SU-DHL-6 (cell line): ENCODE data around the gene DYNLT3.

ENCODE experiments used
- EZH2phosphoT487 ChIP-seq: fragments of 200-600 bp; sonication (generic), shearing (Covaris generic); conservative IDR thresholded peaks from 2 replicates; pipeline ENCODE4 v1.6.1; 2018; ENCODE audit warnings: mild to moderate bottlenecking, antibody characterized with exemption, low read length, moderate library complexity, mixed read lengths
- TF ChIP-seq, protein P1 (sequence below): fragments of 200-600 bp; sonication (generic); IDR thresholded peaks from one replicate; pipeline ENCODE4 v1.5.1; 2017; ENCODE audit warnings: antibody characterized with exemption, mild to moderate bottlenecking, low read length, moderate library complexity; ENCODE audit not compliant: insufficient read depth, poor library complexity, severe bottlenecking

- TF ChIP-seq, protein P1, sequence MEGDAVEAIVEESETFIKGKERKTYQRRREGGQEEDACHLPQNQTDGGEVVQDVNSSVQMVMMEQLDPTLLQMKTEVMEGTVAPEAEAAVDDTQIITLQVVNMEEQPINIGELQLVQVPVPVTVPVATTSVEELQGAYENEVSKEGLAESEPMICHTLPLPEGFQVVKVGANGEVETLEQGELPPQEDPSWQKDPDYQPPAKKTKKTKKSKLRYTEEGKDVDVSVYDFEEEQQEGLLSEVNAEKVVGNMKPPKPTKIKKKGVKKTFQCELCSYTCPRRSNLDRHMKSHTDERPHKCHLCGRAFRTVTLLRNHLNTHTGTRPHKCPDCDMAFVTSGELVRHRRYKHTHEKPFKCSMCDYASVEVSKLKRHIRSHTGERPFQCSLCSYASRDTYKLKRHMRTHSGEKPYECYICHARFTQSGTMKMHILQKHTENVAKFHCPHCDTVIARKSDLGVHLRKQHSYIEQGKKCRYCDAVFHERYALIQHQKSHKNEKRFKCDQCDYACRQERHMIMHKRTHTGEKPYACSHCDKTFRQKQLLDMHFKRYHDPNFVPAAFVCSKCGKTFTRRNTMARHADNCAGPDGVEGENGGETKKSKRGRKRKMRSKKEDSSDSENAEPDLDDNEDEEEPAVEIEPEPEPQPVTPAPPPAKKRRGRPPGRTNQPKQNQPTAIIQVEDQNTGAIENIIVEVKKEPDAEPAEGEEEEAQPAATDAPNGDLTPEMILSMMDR: no peak
- TF ChIP-seq EZH2phosphoT487: no peak
Measured at GRCh38 chrX:37812110-37812509, 35.3 kb downstream of the DYNLT3 start.
